Calu3 (cell line): ENCODE results near the gene AIG1. TPM values are rescaled to one million over a fixed set of nuclear protein-coding genes. Genes with fewer than 3 reads are reported as not detected.

ENCODE experiments used
- BruUV-seq: library from RNA; stranded (reverse); fragments of 400-500 nt; replicated peaks from 2 replicates; lab custom pipeline; 2021; lab: Mats Ljungman, UMichigan
- CTCF ChIA-PET: fragments of 300-600 bp; sonication (Branson Sonifier 250); formaldehyde crosslinking; loops from one replicate; lab custom pipeline; 2022; ENCODE audit warnings: antibody characterized with exemption; lab: Charles Lee
- DNase-seq: peaks from one replicate; pipeline ENCODE4 v3.0.0; 2022
- H3K27ac Mint-ChIP-seq: one replicate; pipeline ENCODE4 v1.8.0; 2022; ENCODE audit warnings: mixed read lengths; ENCODE audit not compliant: unreplicated experiment
- H3K27me3 Mint-ChIP-seq: one replicate; pipeline ENCODE4 v1.8.0; 2022; ENCODE audit warnings: mixed read lengths; ENCODE audit not compliant: unreplicated experiment
- H3K36me3 Mint-ChIP-seq: one replicate; pipeline ENCODE4 v1.8.0; 2022; ENCODE audit warnings: mild to moderate bottlenecking, moderate library complexity, mixed read lengths; ENCODE audit not compliant: insufficient read depth, unreplicated experiment
- H3K4me1 Mint-ChIP-seq: one replicate; pipeline ENCODE4 v1.8.0; 2022; ENCODE audit warnings: mild to moderate bottlenecking, low read depth, mixed read lengths; ENCODE audit not compliant: unreplicated experiment
- H3K4me3 Mint-ChIP-seq: one replicate; pipeline ENCODE4 v1.8.0; 2022; ENCODE audit warnings: mild to moderate bottlenecking, low read depth, moderate library complexity, mixed read lengths; ENCODE audit not compliant: unreplicated experiment
- H3K9me3 Mint-ChIP-seq: one replicate; pipeline ENCODE4 v1.8.0; 2022; ENCODE audit warnings: low read depth, mixed read lengths; ENCODE audit not compliant: unreplicated experiment
- CTCF ChIP-seq: fragments of 200-600 bp; IDR thresholded peaks from one replicate; pipeline ENCODE4 v1.8.0; 2022; ENCODE audit warnings: antibody characterized with exemption; ENCODE audit not compliant: unreplicated experiment
- intact Hi-C: fragments of 100-400 bp; cut with micrococcal nuclease; formaldehyde crosslinking; loops from one replicate; pipeline ENCODE4 v1.10.0; 2022; ENCODE audit not compliant: unreplicated experiment
- total RNA-seq: library from RNA; stranded (reverse); gene quantifications from 2 replicates; pipeline ENCODE4 v1.2.3, GENCODE V29; 2022

The AIG1 gene
- total RNA-seq, 1 experiment from 2014 or later = 57.2 TPM

DNA sequence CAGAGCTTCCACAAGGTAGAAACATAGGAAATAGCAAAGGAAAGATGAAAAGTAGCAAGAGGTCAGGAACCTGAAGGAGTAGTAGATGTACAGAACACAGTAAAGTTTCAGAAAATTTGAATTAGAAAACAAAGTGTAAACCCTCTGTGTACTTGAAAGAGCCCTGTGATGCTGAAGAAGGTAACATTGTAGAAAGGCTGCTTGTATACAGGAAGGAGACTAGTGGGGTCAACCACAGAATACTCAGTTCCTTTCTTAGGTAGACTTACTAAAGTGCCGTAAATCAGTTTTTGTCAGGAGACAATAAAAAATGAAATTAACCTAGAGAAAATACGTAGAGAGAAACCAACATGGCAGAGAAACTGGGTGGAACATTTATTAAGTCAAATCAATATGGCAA lies 149.7 kb downstream of the AIG1 start:
- intact Hi-C loops = no loop called here
- H3K27ac Mint-ChIP-seq = no peak overlapping the region
- CTCF ChIA-PET = no interaction called here

GRCh38 chr6:143213859-143214376 lies 153.2 kb downstream of the AIG1 start:
- CTCF ChIA-PET = no interaction called here
- intact Hi-C loops = loop anchor here (2.0 kb wide), 1 partner anchor 67 kb away; no protein-coding TSS in a partner anchor
- no peaks in the 10 kb centered on the region for H3K36me3 Mint-ChIP-seq
- H3K9me3 Mint-ChIP-seq = peaks cover 3% of the 10 kb centered on the region
- BruUV-seq = no TSS peak
- no peaks in the 10 kb centered on the region for H3K27me3 Mint-ChIP-seq
- no peak overlapping the region for H3K27ac Mint-ChIP-seq
- DNase-seq = no peak
- no peaks in the 10 kb centered on the region for H3K4me1 Mint-ChIP-seq
- no peak overlapping the region for H3K4me3 Mint-ChIP-seq
- no peak for TF ChIP-seq CTCF

More for the DNA sequence above, 149.7 kb downstream of the AIG1 start:
- DNase-seq = no peak
- no TSS peak for BruUV-seq
- Mint-ChIP-seq H3K4me3 (no peak overlapping the region), H3K27me3 (no peaks in the 10 kb centered on the region), H3K36me3 (no peaks in the 10 kb centered on the region), H3K4me1 (no peaks in the 10 kb centered on the region), H3K9me3 (peaks cover 3% of the 10 kb centered on the region)
- no peak for TF ChIP-seq CTCF

DNA sequence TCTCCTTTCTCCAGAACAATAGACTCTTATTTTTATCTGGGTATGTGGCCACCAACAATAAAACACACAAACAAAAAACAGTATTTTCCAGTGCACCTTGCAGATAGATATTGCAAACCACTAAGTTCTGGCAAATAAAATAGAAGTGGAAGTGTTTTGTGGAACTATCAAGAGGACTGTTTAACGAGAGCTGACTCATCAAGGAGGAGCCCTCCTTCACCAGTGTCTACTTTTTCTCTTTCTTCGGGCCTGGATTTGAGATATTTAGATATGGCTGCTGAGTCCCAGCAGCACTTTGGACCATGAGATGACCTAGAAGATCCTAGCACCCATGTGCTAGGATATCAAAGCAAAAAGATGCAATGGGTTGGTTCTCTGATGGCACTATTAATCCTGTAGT lies 154.7 kb downstream of the AIG1 start:
- DNase-seq = no peak
- intact Hi-C loops = loop anchor here (2.0 kb wide), 1 partner anchor 69 kb away; no protein-coding TSS in a partner anchor
- Mint-ChIP-seq H3K9me3 (no peaks in the 10 kb centered on the region), H3K36me3 (no peaks in the 10 kb centered on the region), H3K27ac (no peak overlapping the region), H3K4me1 (no peaks in the 10 kb centered on the region), H3K4me3 (no peak overlapping the region), H3K27me3 (no peaks in the 10 kb centered on the region)
- CTCF ChIA-PET = no interaction called here
- TF ChIP-seq CTCF = no peak
- BruUV-seq = no TSS peak

DNA sequence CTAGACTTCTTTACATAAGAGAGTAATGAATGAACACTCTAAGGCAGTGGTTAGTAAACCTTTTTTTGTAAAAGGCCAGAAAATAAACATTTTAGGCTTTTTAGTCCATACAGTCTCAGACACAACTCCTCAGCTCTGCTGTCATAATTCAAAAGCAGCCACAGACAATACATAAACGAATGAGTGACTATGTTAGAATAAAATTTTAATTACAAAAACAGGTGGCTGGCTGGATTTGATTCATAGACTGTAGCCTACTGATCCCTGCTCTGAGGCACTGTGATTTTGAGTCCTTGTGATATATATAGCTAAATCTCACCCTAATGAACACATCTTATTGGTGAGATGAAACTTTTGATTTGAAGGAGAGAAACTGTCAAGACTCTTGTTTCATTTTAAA lies 155.1 kb downstream of the AIG1 start:
- H3K36me3 Mint-ChIP-seq = no peaks in the 10 kb centered on the region
- no peak for TF ChIP-seq CTCF
- CTCF ChIA-PET = no interaction called here
- no peak overlapping the region for H3K4me3 Mint-ChIP-seq
- no TSS peak for BruUV-seq
- H3K27ac Mint-ChIP-seq = no peak overlapping the region
- DNase-seq = no peak
- no peaks in the 10 kb centered on the region for H3K4me1 Mint-ChIP-seq
- no peaks in the 10 kb centered on the region for H3K27me3 Mint-ChIP-seq
- intact Hi-C loops = loop anchor here (2.0 kb wide), 1 partner anchor 69 kb away; no protein-coding TSS in a partner anchor
- no peaks in the 10 kb centered on the region for H3K9me3 Mint-ChIP-seq
